Transverse colon (tissue), 4 donors: Measurements from ENCODE around the gene BPTF.

Source experiments
- CTCF ChIP-seq, 5 experiments: fragments of 200-600 bp in 3 of 5; fragments of 450-650 bp in 2 of 5; sonication (generic) in 3 of 5; IDR thresholded peaks; 1 replicate in 2 of 5; 2 replicates in 3 of 5; pipeline ENCODE4 v1.5.1; 2016 to 2017; ENCODE audit warnings: antibody characterized with exemption in 5 of 5, inconsistent platforms in 3 of 5, mild to moderate bottlenecking in 2 of 5, moderate library complexity in 1 of 5
- EP300 ChIP-seq: sonication (generic); formaldehyde crosslinking; IDR thresholded peaks from one replicate; pipeline ENCODE4 v1.6.1; 2017; ENCODE audit warnings: antibody characterized with exemption, low read depth
- POLR2A ChIP-seq: fragments of 450-650 bp; IDR thresholded peaks from one replicate; pipeline ENCODE4 v1.6.1; 2016; ENCODE audit warnings: antibody characterized with exemption, mild to moderate bottlenecking, moderate library complexity
- POLR2AphosphoS5 ChIP-seq, 3 donors: sonication (generic); formaldehyde crosslinking; IDR thresholded peaks; one replicate each; pipeline ENCODE4 v1.6.1; 2016; ENCODE audit warnings: antibody characterized with exemption in 3 of 3

- no peak for TF ChIP-seq CTCF (IDR thresholded peaks at IDR 0.05)
- TF ChIP-seq EP300 = no peak
- TF ChIP-seq POLR2A = no peak
- no peak for TF ChIP-seq POLR2AphosphoS5 (IDR thresholded peaks at IDR 0.05)
Measured at GRCh38 chr17:67982686-67983382, 157.5 kb downstream of the BPTF start.
